MM.1S (cell line): ENCODE measurements around the gene LHFPL2.

Source experiments
- DNase-seq: peaks from one replicate; pipeline ENCODE4 v3.0.0-alpha.2; 2015
- H2AFZ ChIP-seq: fragments of 300-600 bp; sonication (generic); 2 replicates; pipeline ENCODE4 v1.6.0; 2016; ENCODE audit warnings: antibody characterized with exemption, low read length
- H3F3A ChIP-seq: fragments of 300-600 bp; sonication (generic); 2 replicates; pipeline ENCODE4 v1.6.1; 2016; ENCODE audit warnings: mild to moderate bottlenecking, antibody characterized with exemption, low read length, moderate library complexity, mixed read lengths; ENCODE audit not compliant: insufficient read depth
- H3K27ac ChIP-seq: fragments of 300-600 bp; sonication (generic); 2 replicates; pipeline ENCODE4 v1.5.1; 2016; ENCODE audit warnings: mild to moderate bottlenecking, low read length
- H3K27me3 ChIP-seq: fragments of 300-600 bp; sonication (generic); replicated peaks from 2 replicates; pipeline ENCODE4 v1.6.0; 2016; ENCODE audit warnings: low read length; ENCODE audit not compliant: insufficient read depth
- H3K36me3 ChIP-seq: fragments of 300-600 bp; sonication (generic); replicated peaks from 2 replicates; pipeline ENCODE4 v1.6.1; 2016; ENCODE audit warnings: mild to moderate bottlenecking, low read length, mixed read lengths; ENCODE audit not compliant: insufficient read depth
- H3K4me1 ChIP-seq: fragments of 300-600 bp; sonication (generic); 2 replicates; pipeline ENCODE4 v1.6.1; 2016; ENCODE audit warnings: low read length, mixed read lengths
- H3K4me2 ChIP-seq: fragments of 300-600 bp; sonication (generic); 2 replicates; pipeline ENCODE4 v1.6.0; 2016; ENCODE audit warnings: low read depth, low read length
- H3K4me3 ChIP-seq: fragments of 300-600 bp; sonication (generic); 2 replicates; pipeline ENCODE4 v1.5.1; 2016; ENCODE audit warnings: low read length, mixed read lengths
- H3K79me2 ChIP-seq: fragments of 300-600 bp; sonication (generic); 2 replicates; pipeline ENCODE4 v1.6.1; 2016; ENCODE audit warnings: mixed run types, low read length, mixed read lengths
- H3K9ac ChIP-seq: fragments of 300-600 bp; sonication (generic); 2 replicates; pipeline ENCODE4 v1.6.1; 2016; ENCODE audit warnings: low read length, mixed read lengths
- H3K9me2 ChIP-seq: fragments of 300-600 bp; sonication (generic); replicated peaks from 2 replicates; pipeline ENCODE4 v1.6.1; 2016; ENCODE audit warnings: mild to moderate bottlenecking, low read length, mixed read lengths; ENCODE audit not compliant: insufficient read depth
- H3K9me3 ChIP-seq: fragments of 300-600 bp; sonication (generic); replicated peaks from 2 replicates; pipeline ENCODE4 v1.6.1; 2016; ENCODE audit warnings: mild to moderate bottlenecking, low read length, mixed read lengths; ENCODE audit not compliant: insufficient read depth
- H4K20me1 ChIP-seq: fragments of 300-600 bp; sonication (generic); 2 replicates; pipeline ENCODE4 v1.6.1; 2016; ENCODE audit warnings: mild to moderate bottlenecking, low read length, moderate library complexity, mixed read lengths; ENCODE audit not compliant: insufficient read depth
- CTCF ChIP-seq: fragments of 300-600 bp; sonication (generic); IDR thresholded peaks from 2 replicates; pipeline ENCODE4 v1.5.1; 2016; ENCODE audit warnings: antibody characterized with exemption, low read length, mixed read lengths
- EZH2 ChIP-seq: fragments of 300-600 bp; sonication (generic); optimal IDR thresholded peaks from 2 replicates; pipeline ENCODE3; 2017; ENCODE audit warnings: low read depth, mild to moderate bottlenecking, antibody characterized with exemption, low read length, mixed read lengths
- EZH2phosphoT487 ChIP-seq: fragments of 300-600 bp; sonication (generic); IDR thresholded peaks from 2 replicates; pipeline ENCODE4 v1.6.1; 2018; ENCODE audit warnings: antibody characterized with exemption, low read length

LHFPL2 gene

GRCh38 chr5:78501411-78502352, 146.9 kb downstream of the LHFPL2 start:
- Histone ChIP-seq H3K27me3 (no peaks in the 10 kb centered on the region), H4K20me1 (no peaks in the 10 kb centered on the region), H3K4me3 (no peak overlapping the region), H3K4me2 (no peak overlapping the region), H3K79me2 (no peaks in the 10 kb centered on the region), H3F3A (no peaks in the 10 kb centered on the region), H3K36me3 (no peaks in the 10 kb centered on the region), H3K27ac (no peak overlapping the region), H2AFZ (no peak overlapping the region), H3K9ac (no peak overlapping the region), H3K4me1 (peaks cover 14% of the 10 kb centered on the region), H3K9me3 (no peaks in the 10 kb centered on the region), H3K9me2 (no peaks in the 10 kb centered on the region)
- TF ChIP-seq EZH2phosphoT487, result no peak
- no peak for TF ChIP-seq CTCF
- TF ChIP-seq EZH2, result no peak
- DNase-seq, result no peak

GRCh38 chr5:78500871-78501270, 147.7 kb downstream of the LHFPL2 start:
- H4K20me1 ChIP-seq, result no peaks in the 10 kb centered on the region
- H3K36me3 ChIP-seq, result no peaks in the 10 kb centered on the region
- H3K79me2 ChIP-seq, result no peaks in the 10 kb centered on the region
- no peaks in the 10 kb centered on the region for H3K27me3 ChIP-seq
- no peak overlapping the region for H3K4me3 ChIP-seq
- no peaks in the 10 kb centered on the region for H3K9me2 ChIP-seq
- H3K27ac ChIP-seq, result no peak overlapping the region
- no peak overlapping the region for H3K4me2 ChIP-seq
- no peak overlapping the region for H2AFZ ChIP-seq
- peaks cover 17% of the 10 kb centered on the region for H3K4me1 ChIP-seq
- no peaks in the 10 kb centered on the region for H3F3A ChIP-seq
- H3K9ac ChIP-seq, result no peak overlapping the region
- no peaks in the 10 kb centered on the region for H3K9me3 ChIP-seq
- no peak for DNase-seq
- no peak for TF ChIP-seq EZH2phosphoT487
- no peak for TF ChIP-seq CTCF
- no peak for TF ChIP-seq EZH2

GRCh38 chr5:78500028-78500427, 148.5 kb downstream of the LHFPL2 start:
- no peaks in the 10 kb centered on the region for H3K79me2 ChIP-seq
- TF ChIP-seq EZH2phosphoT487 (no peak), EZH2 (no peak), CTCF (no peak)
- H3K4me2 ChIP-seq, result no peak overlapping the region
- no peak overlapping the region for H3K4me3 ChIP-seq
- no peaks in the 10 kb centered on the region for H3K36me3 ChIP-seq
- no peak overlapping the region for H3K9ac ChIP-seq
- no peaks in the 10 kb centered on the region for H4K20me1 ChIP-seq
- no peak for DNase-seq
- H2AFZ ChIP-seq, result no peak overlapping the region
- H3K27ac ChIP-seq, result no peak overlapping the region
- no peaks in the 10 kb centered on the region for H3K9me2 ChIP-seq
- H3K9me3 ChIP-seq, result no peaks in the 10 kb centered on the region
- H3K27me3 ChIP-seq, result no peaks in the 10 kb centered on the region
- no peaks in the 10 kb centered on the region for H3F3A ChIP-seq
- H3K4me1 ChIP-seq, result peaks cover 17% of the 10 kb centered on the region
